PFSK-1 (cell line): ENCODE data around the gene PROZ.

Experiments
- FOXP2 ChIP-seq: optimal IDR thresholded peaks from 2 replicates; pipeline ENCODE3; 2011; ENCODE audit warnings: borderline replicate concordance, control low read depth, inconsistent platforms; ENCODE audit not compliant: insufficient read depth; ENCODE audit errors: extremely low read length, extremely low read depth
- POLR2AphosphoS5 ChIP-seq: IDR thresholded peaks from 2 replicates; pipeline ENCODE4 v1.6.1; 2012; ENCODE audit warnings: low read depth, mild to moderate bottlenecking, control low read depth, low read length, moderate library complexity
- SIN3A ChIP-seq: IDR thresholded peaks from 2 replicates; pipeline ENCODE4 v1.6.1; 2012; ENCODE audit warnings: mild to moderate bottlenecking, low read length, moderate library complexity, borderline replicate concordance; ENCODE audit not compliant: insufficient read depth
- TAF1 ChIP-seq: IDR thresholded peaks from 2 replicates; pipeline ENCODE4 v1.6.1; 2012; ENCODE audit warnings: low read length, control low read depth, borderline replicate concordance; ENCODE audit not compliant: insufficient read depth
- TF ChIP-seq, protein P1 (sequence below), 2 experiments: IDR thresholded peaks; 2 replicates each; pipeline versions ENCODE4 v1.6.1 to v1.8.0; 2011 to 2012; ENCODE audit warnings: low read depth in 2 of 2, low read length in 2 of 2, control low read depth in 1 of 2, inconsistent platforms in 1 of 2, mild to moderate bottlenecking in 1 of 2, moderate library complexity in 1 of 2; ENCODE audit not compliant: insufficient read depth in 1 of 2

The PROZ gene

DNA sequence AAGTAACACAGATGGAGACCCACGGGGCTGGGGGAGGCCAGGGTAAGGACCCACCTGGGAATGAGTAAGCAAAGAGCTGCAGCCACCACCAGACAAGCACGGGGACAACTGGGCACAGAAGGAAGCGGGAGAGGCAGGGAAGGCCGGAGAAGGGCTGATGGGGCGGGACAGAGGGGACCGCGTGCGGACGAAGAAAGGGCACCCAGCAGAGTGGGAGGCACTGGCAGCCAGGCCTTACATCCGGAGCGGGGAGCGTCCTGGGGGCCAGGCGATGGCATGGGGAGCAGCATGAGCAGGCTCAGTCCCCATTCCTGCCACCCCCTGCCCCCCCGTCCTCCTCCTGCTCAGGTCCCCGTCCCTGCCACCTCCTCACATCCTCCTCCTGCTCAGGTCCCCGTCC is 3.0 kb downstream of the PROZ start:
- no peak for TF ChIP-seq SIN3A
- TF ChIP-seq, protein P1, sequence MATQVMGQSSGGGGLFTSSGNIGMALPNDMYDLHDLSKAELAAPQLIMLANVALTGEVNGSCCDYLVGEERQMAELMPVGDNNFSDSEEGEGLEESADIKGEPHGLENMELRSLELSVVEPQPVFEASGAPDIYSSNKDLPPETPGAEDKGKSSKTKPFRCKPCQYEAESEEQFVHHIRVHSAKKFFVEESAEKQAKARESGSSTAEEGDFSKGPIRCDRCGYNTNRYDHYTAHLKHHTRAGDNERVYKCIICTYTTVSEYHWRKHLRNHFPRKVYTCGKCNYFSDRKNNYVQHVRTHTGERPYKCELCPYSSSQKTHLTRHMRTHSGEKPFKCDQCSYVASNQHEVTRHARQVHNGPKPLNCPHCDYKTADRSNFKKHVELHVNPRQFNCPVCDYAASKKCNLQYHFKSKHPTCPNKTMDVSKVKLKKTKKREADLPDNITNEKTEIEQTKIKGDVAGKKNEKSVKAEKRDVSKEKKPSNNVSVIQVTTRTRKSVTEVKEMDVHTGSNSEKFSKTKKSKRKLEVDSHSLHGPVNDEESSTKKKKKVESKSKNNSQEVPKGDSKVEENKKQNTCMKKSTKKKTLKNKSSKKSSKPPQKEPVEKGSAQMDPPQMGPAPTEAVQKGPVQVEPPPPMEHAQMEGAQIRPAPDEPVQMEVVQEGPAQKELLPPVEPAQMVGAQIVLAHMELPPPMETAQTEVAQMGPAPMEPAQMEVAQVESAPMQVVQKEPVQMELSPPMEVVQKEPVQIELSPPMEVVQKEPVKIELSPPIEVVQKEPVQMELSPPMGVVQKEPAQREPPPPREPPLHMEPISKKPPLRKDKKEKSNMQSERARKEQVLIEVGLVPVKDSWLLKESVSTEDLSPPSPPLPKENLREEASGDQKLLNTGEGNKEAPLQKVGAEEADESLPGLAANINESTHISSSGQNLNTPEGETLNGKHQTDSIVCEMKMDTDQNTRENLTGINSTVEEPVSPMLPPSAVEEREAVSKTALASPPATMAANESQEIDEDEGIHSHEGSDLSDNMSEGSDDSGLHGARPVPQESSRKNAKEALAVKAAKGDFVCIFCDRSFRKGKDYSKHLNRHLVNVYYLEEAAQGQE (IDR thresholded peaks at IDR 0.05; ENCODE audit: insufficient read depth in 1 of 2, low read depth in 2 of 2, low read length in 2 of 2) = no peak
- no peak for TF ChIP-seq TAF1
- TF ChIP-seq FOXP2 = no peak
- no peak for TF ChIP-seq POLR2AphosphoS5

DNA sequence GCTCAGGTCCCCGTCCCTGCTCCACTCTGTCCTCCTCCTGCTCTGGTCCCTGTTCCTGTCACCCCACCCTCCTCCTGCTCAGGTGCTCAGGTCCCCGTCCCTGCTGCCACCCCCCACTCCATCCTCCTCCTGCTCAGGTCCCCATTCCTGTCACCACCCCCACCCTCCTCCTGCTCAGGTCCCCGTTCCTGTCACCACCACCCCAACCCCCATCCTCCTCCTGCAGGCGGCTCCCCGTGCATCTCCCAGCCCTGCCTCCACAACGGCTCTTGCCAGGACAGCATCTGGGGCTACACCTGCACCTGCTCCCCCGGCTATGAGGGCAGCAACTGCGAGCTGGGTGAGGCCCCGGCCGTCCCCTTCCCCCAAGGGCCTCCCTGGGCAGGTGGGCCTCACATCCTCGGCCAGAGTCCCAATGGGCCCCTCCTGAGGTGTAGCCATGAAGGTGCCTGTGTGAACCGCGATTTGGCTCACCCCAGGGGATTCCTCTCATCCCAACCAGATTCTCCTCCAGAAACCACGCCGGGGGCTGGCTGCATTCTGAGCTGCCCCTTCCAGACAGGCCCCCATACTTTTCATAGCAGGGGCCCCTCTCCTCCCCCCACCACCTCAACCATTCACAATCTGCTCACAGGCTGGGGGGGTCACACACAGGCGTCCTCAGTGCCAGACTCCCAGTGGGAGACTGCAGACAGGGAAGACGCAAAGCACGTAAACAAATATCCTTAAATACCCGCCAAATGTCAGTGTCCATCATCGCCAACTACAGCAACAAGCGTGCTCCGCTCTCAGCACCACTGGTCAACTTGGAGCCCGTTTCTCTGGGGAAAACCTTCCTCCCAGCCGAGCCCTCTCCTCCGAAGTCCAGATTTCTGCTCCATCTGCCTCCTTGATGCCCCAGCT is 4.6 kb downstream of the PROZ start:
- TF ChIP-seq, protein P1 (IDR thresholded peaks at IDR 0.05; ENCODE audit: insufficient read depth in 1 of 2, low read depth in 2 of 2, low read length in 2 of 2) = no peak
- no peak for TF ChIP-seq SIN3A
- no peak for TF ChIP-seq POLR2AphosphoS5
- no peak for TF ChIP-seq TAF1
- TF ChIP-seq FOXP2 = no peak

DNA sequence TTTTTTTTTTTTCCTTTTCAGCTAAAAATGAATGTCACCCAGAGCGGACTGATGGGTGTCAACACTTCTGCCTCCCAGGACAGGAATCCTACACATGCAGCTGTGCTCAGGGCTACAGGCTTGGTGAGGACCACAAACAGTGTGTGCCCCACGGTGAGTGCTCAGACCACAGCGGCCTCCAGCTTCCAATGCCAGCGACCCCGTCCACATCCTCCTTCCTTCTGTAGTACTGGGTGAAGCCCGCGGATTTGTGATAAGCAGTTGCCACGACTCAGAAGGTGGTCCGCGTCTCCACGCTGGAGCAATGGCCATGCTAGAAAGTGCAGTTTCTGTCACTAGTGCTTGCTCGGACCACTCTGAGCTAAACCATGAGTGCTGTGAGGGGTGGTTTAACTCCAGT is 6.0 kb downstream of the PROZ start:
- TF ChIP-seq, protein P1 (IDR thresholded peaks at IDR 0.05; ENCODE audit: insufficient read depth in 1 of 2, low read depth in 2 of 2, low read length in 2 of 2) = no peak
- no peak for TF ChIP-seq SIN3A
- no peak for TF ChIP-seq TAF1
- no peak for TF ChIP-seq FOXP2
- TF ChIP-seq POLR2AphosphoS5 = no peak

DNA sequence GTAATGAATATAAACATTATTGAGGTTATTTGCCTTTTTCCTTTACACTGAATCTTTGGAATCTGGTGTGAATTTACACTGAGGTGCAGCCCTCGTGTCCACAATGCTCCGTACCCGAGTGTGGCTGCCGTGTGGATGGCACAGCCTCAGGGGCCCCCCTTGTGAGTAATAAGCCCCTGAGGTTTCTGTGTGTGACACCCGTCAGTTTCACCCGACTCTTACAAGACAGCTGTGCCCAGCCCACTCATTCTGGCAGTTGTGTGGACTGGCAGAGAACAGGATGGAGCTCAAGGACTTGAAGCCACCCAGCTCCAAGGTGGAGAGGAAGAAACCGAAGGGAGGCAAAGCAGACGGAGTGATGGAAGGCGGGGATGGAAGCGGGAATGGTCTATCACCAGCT is 7.8 kb downstream of the PROZ start:
- TF ChIP-seq TAF1 (no peak), SIN3A (no peak), POLR2AphosphoS5 (no peak), FOXP2 (no peak)
- TF ChIP-seq, protein P1 (IDR thresholded peaks at IDR 0.05; ENCODE audit: insufficient read depth in 1 of 2, low read depth in 2 of 2, low read length in 2 of 2) = no peak
